Cardiac fibroblast (primary cell): ENCODE measurements around the gene NOP9.

Experiments used
- DNase-seq, 2 donors: peaks; one replicate each; pipeline versions ENCODE4 v3.0.0 to v3.0.0-alpha.2; 2010; ENCODE audit warnings: low read depth in 2 of 2
- H3K4me3 ChIP-seq, 2 donors: replicated peaks in 1 of 2; 1 replicate in 1 of 2; 2 replicates in 1 of 2; pipeline ENCODE4 v1.5.1; 2011; ENCODE audit warnings: low read depth in 2 of 2, low read length in 2 of 2, mild to moderate bottlenecking in 2 of 2, moderate library complexity in 1 of 2
- CTCF ChIP-seq: IDR thresholded peaks from one replicate; pipeline ENCODE4 v1.5.1; 2011; ENCODE audit warnings: low read depth, mild to moderate bottlenecking, low read length, inconsistent platforms

The NOP9 gene

GRCh38 chr14:24270537-24271133, 29.0 kb upstream of the NOP9 start:
- H3K4me3 ChIP-seq: peak overlapping the region; percentile 95 to 96
- no peak for DNase-seq
- TF ChIP-seq CTCF: no peak

- DNase-seq: peak; percentile 87 to 93
- H3K4me3 ChIP-seq: peak within 1 kb of the TSS; percentile 95 to 96
- TF ChIP-seq CTCF: peak; percentile 59
Observed at GRCh38 chr14:24271134-24271833, 28.4 kb upstream of the NOP9 start, which contains the start of gene RABGGTA. RABGGTA (minus strand) TSS chr14:24271597; CDS start chr14:24271115, 482 bp downstream.

DNA sequence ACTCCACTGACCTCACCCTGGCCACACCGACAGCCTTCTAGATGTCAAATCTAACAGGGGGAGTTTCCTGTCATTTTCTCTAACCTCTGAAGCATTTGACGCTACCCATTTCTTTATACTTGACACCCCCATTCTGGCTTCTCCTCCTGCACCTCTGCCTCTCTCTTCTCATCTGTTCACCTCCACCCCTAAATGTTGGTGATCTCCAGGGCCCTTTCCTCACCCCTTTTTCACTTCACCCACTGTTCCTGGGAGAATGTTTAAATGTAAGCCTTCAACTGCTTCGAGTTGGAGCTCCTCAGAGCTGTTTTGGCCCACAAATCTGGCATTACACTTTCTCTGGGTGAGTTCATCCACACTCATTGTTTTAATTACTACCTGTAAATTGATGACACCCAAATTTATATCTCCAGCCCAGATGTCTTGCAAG, 27.8 kb upstream of the NOP9 start:
- peak overlapping the region; percentile 95 to 96 for H3K4me3 ChIP-seq
- TF ChIP-seq CTCF: no peak
- no peak for DNase-seq

DNA sequence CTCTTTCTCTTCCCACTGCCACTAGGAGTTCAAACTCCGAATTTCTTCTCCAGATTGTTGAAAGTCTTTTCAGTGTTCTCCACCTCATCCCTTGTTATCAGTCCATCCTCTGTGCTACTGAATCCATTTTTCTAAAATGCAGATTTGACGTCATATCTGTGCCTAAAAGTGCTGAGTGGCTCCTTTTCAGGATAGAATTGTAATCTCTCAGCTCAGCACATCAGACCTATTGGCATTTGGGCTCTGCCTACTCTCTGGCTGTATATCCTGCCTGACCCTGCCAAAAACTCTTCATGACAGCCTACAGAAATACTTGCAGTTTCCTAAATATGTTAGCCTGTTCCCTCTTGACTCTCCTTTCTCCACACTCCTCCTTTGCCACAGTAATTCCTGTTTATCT, 27.2 kb upstream of the NOP9 start:
- H3K4me3 ChIP-seq: no peak overlapping the region
- TF ChIP-seq CTCF: no peak
- DNase-seq: no peak

GRCh38 chr14:24273422-24273998, 26.1 kb upstream of the NOP9 start:
- TF ChIP-seq CTCF: no peak
- no peak overlapping the region for H3K4me3 ChIP-seq
- DNase-seq: peak in 1 of 2 donors; percentile 8

DNA sequence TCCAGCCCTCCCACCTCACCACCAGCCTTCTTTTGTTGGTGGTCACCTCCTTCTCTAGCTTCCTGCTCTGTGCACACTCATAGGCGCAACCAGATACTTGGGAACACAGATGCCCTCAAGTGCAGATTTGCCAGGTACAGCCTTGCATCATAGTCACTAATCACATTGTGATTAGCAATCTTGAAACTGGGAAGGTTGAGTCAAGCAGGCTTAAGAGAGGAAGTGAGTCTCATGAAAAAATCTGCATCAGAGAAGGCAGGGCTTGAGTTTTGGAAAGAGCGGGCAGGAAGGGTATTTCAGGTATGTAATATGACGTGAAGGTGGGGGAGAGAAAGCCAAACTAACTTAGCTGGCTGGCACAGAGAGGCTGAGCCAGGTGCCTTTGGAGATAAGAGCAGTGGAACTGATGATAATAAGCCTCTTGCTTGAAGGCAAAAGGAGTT, 25.5 kb upstream of the NOP9 start:
- DNase-seq: peak in 1 of 2 donors; percentile 10
- TF ChIP-seq CTCF: no peak
- no peak overlapping the region for H3K4me3 ChIP-seq
